Neutrophil (primary cell): ENCODE data around the gene SLC28A2.
"Not testable (repeated sequence)": the region's sequence is repeated elsewhere in the genome, so short reads cannot be mapped to it uniquely, and the experiment has no call there.

Experiments used
- H3K27ac ChIP-seq: fragments of 200-600 bp; sonication (generic); 2 replicates; pipeline ENCODE4 v1.5.1; 2016; ENCODE audit warnings: mild to moderate bottlenecking, moderate library complexity
- H3K27me3 ChIP-seq: fragments of 200-600 bp; sonication (generic); 2 replicates; pipeline ENCODE4 v1.6.0; 2016; ENCODE audit warnings: mild to moderate bottlenecking
- H3K36me3 ChIP-seq: fragments of 200-600 bp; sonication (generic); 2 replicates; pipeline ENCODE4 v1.5.1; 2017
- H3K4me1 ChIP-seq, 2 experiments: fragments of 200-600 bp in 1 of 2; sonication (generic) in 1 of 2; 1 replicate in 1 of 2; 2 replicates in 1 of 2; pipeline versions ENCODE4 v1.5.1 to v1.6.1; 2013 to 2016; ENCODE audit warnings: low read depth in 1 of 2, low read length in 1 of 2, mild to moderate bottlenecking in 1 of 2, moderate library complexity in 1 of 2; ENCODE audit not compliant: control insufficient read depth in 1 of 2, insufficient read depth in 1 of 2
- H3K4me3 ChIP-seq, 2 experiments: fragments of 200-600 bp in 1 of 2; sonication (generic) in 1 of 2; 1 replicate in 1 of 2; 2 replicates in 1 of 2; pipeline ENCODE4 v1.5.1; 2013 to 2016; ENCODE audit warnings: low read depth in 1 of 2, low read length in 1 of 2, mild to moderate bottlenecking in 1 of 2, moderate library complexity in 1 of 2
- H3K9me3 ChIP-seq: fragments of 200-600 bp; sonication (generic); 2 replicates; pipeline ENCODE4 v1.5.1; 2016
- TF ChIP-seq, protein P1 (sequence below): fragments of 200-600 bp; sonication (generic); IDR thresholded peaks from 2 replicates; pipeline ENCODE4 v1.5.1; 2016; ENCODE audit warnings: antibody characterized with exemption

Gene SLC28A2

GRCh38 chr15:45254405-45254804 is 2.4 kb downstream of the SLC28A2 start:
- Histone ChIP-seq H3K36me3 (no peaks in the 10 kb centered on the region), H3K27ac (no peak overlapping the region)

DNA sequence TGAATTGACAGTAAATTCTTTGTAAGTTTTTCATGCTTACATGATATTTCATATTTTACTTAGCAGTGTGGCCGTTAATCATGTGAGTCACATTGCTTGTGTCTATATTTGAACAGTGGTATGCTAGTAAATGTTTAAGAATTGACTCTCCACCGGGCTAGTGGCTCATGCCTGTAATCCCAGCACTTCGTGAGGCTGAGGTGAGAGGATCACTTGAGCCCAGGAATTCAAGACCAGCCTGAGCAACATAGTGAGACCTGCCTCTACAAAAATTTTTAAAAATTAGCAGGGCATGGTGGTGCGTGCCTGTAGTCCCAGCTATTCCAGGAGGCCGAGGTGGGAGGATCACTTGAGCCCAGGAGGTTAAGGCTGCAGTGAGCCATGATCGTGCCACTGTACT is 2.8 kb downstream of the SLC28A2 start:
- H3K9me3 ChIP-seq, H3K36me3 ChIP-seq, H3K27me3 ChIP-seq, H3K27ac ChIP-seq, H3K4me3 ChIP-seq, H3K4me1 ChIP-seq: not testable (repeated sequence)

More at GRCh38 chr15:45254405-45254804, 2.4 kb downstream of the SLC28A2 start:
- no peaks in the 10 kb centered on the region for H3K9me3 ChIP-seq
- no peaks in the 10 kb centered on the region for H3K4me1 ChIP-seq
- TF ChIP-seq, protein P1, sequence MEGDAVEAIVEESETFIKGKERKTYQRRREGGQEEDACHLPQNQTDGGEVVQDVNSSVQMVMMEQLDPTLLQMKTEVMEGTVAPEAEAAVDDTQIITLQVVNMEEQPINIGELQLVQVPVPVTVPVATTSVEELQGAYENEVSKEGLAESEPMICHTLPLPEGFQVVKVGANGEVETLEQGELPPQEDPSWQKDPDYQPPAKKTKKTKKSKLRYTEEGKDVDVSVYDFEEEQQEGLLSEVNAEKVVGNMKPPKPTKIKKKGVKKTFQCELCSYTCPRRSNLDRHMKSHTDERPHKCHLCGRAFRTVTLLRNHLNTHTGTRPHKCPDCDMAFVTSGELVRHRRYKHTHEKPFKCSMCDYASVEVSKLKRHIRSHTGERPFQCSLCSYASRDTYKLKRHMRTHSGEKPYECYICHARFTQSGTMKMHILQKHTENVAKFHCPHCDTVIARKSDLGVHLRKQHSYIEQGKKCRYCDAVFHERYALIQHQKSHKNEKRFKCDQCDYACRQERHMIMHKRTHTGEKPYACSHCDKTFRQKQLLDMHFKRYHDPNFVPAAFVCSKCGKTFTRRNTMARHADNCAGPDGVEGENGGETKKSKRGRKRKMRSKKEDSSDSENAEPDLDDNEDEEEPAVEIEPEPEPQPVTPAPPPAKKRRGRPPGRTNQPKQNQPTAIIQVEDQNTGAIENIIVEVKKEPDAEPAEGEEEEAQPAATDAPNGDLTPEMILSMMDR, result no peak
- H3K27me3 ChIP-seq, result no peaks in the 10 kb centered on the region
- no peak overlapping the region for H3K4me3 ChIP-seq

DNA sequence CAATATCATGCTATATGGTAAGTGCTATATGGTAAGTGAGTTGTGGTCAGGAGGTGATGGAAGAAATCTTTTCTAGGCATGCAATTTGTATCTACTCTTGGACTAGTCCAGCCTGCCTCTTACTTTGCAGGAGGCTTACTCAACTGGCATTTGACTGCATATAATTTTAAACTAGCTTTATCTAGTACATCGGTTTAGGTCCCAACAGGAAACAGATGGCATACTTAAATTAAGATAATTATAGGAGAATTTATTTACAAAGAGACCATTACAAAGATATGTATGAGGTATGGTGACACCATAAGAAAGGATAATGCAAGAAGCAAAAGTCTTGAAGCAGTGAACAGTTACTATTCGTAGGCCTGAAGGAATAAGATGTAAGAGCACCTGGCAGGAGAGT is 7.8 kb downstream of the SLC28A2 start:
- H3K27me3 ChIP-seq, result no peaks in the 10 kb centered on the region
- H3K4me1 ChIP-seq, result no peaks in the 10 kb centered on the region
- no peak overlapping the region for H3K27ac ChIP-seq
- no peaks in the 10 kb centered on the region for H3K36me3 ChIP-seq
- no peaks in the 10 kb centered on the region for H3K9me3 ChIP-seq
- H3K4me3 ChIP-seq, result no peak overlapping the region
- TF ChIP-seq, protein P1, result no peak

DNA sequence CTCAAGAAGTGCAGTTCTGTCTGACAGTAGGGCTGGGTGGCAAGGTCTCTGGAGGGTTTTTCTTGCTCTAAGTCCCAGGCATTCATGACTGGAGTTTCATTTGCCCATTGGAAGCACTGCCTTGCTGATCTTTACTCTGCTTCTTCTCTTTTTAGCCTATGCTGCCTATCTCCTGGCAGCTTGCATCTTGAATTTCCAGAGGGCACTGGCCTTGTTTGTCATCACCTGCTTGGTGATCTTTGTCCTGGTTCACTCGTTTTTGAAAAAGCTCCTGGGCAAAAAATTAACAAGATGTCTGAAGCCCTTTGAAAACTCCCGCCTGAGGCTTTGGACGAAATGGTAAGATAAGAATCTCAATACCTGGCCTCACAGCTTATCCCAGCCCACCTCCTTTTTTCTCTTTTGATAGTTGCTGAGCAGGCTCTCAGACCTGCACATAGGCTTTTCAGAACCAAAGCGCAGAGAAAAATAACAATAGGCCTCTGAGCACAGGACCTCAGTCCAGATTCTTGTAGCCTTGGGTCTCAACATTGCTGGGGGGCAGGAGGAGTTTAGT is 10.9 kb downstream of the SLC28A2 start:
- TF ChIP-seq, protein P1, result no peak
- Histone ChIP-seq H3K4me3 (no peak overlapping the region), H3K9me3 (no peaks in the 10 kb centered on the region), H3K36me3 (no peaks in the 10 kb centered on the region), H3K27ac (no peak overlapping the region), H3K27me3 (no peaks in the 10 kb centered on the region), H3K4me1 (no peaks in the 10 kb centered on the region)

DNA sequence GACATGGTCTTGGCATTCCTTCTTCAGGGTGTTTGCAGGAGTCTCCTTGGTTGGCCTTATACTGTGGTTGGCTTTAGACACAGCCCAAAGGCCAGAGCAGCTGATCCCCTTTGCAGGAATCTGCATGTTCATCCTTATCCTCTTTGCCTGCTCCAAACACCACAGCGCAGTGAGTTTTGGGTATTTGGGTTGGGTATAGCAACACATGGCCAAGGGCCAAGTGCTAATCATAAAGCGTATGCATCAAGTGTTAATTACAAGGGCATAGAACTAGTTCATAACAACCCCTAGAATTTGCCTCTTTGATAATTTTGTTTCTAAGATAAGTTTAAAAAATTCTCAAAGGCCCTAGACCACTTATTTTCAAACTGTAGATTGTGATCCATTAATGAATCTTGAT is 11.8 kb downstream of the SLC28A2 start:
- H3K9me3 ChIP-seq, result no peaks in the 10 kb centered on the region
- no peak overlapping the region for H3K27ac ChIP-seq
- no peak overlapping the region for H3K4me3 ChIP-seq
- no peaks in the 10 kb centered on the region for H3K36me3 ChIP-seq
- no peaks in the 10 kb centered on the region for H3K4me1 ChIP-seq
- no peaks in the 10 kb centered on the region for H3K27me3 ChIP-seq
- TF ChIP-seq, protein P1, result no peak

DNA sequence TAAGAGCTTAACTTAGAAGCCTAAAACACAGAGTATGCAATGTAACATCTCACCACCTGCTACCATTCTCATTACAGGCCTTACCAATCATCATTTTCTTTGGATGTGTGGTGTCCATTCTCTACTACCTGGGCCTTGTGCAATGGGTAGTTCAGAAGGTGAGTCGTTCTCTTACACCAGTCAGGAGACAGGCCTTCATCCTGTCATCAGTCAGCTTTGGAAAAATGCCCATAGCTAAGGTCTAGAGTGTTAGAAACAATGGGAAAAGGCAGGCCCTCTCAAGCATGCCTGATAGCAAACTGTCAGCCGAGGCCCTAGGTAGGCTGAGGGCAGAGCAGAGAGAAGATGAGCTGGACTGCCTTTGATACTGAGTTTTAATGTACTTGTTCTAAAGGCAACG is 13.5 kb downstream of the SLC28A2 start:
- Histone ChIP-seq H3K4me1 (no peaks in the 10 kb centered on the region), H3K36me3 (no peaks in the 10 kb centered on the region), H3K27me3 (no peaks in the 10 kb centered on the region), H3K9me3 (no peaks in the 10 kb centered on the region), H3K27ac (no peak overlapping the region), H3K4me3 (no peak overlapping the region)
- TF ChIP-seq, protein P1, result no peak
